ENCODE data around the gene POLD1. TPM values are rescaled to one million over a fixed set of nuclear protein-coding genes. Genes with fewer than 3 reads are reported as not detected.
A peak's percentile ranks its signal among the peaks of the same experiment; 100 is the strongest.

Gene POLD1
- polyA plus RNA-seq, 3 donors = 9.3 to 22.4 (median 15.6) TPM

GRCh38 chr19:50377517-50377916 is 6.6 kb upstream of the POLD1 start:
- intact Hi-C loops (cut with micrococcal nuclease) = loop anchor here in 1 of 2 donors (2.0 to 5.0 kb wide), 2 partner anchors 40 to 133 kb away; partner anchors contain the start of genes JOSD2 and SPIB
- H2AFZ ChIP-seq (ENCODE audit: insufficient read depth, low read depth, low read length, poor library complexity, severe bottlenecking) = no peak overlapping the region
- no peak overlapping the region for H3K4me3 Mint-ChIP-seq
- no peaks in the 10 kb centered on the region for H3K9me3 ChIP-seq (replicated peaks in 1 of 2; ENCODE audit: control insufficient read depth in 1 of 2, insufficient read depth in 1 of 2, low read length in 2 of 2)
- H3K27ac Mint-ChIP-seq = peak overlapping the region in 6 of 7 donors; percentile 6 to 100 (median 78)
- TF ChIP-seq, protein P1, sequence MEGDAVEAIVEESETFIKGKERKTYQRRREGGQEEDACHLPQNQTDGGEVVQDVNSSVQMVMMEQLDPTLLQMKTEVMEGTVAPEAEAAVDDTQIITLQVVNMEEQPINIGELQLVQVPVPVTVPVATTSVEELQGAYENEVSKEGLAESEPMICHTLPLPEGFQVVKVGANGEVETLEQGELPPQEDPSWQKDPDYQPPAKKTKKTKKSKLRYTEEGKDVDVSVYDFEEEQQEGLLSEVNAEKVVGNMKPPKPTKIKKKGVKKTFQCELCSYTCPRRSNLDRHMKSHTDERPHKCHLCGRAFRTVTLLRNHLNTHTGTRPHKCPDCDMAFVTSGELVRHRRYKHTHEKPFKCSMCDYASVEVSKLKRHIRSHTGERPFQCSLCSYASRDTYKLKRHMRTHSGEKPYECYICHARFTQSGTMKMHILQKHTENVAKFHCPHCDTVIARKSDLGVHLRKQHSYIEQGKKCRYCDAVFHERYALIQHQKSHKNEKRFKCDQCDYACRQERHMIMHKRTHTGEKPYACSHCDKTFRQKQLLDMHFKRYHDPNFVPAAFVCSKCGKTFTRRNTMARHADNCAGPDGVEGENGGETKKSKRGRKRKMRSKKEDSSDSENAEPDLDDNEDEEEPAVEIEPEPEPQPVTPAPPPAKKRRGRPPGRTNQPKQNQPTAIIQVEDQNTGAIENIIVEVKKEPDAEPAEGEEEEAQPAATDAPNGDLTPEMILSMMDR (IDR thresholded peaks at IDR 0.05) = no peak
- H3K4me1 ChIP-seq (ENCODE audit: control insufficient read depth in 1 of 2, insufficient read depth in 2 of 2, low read length in 2 of 2) = peaks cover 12 to 17% of the 10 kb centered on the region in 2 donors
- WGBS (ENCODE audit: insufficient coverage) = 76% methylated on average over 4 of the region's 9 CpGs
- peaks cover 53 to 54% of the 10 kb centered on the region in 2 donors for H3K36me3 ChIP-seq (replicated peaks in 1 of 2; ENCODE audit: control insufficient read depth in 1 of 2, insufficient read depth in 2 of 2, low read length in 2 of 2)
- H3K36me3 Mint-ChIP-seq = peaks cover 47 to 54% of the 10 kb centered on the region in 2 donors
- no peak overlapping the region for H3K9ac ChIP-seq (ENCODE audit: insufficient read depth, low read length, poor library complexity, severe bottlenecking)
- no peak overlapping the region for H3K4me3 ChIP-seq (replicated peaks in 1 of 3; ENCODE audit: low read depth in 2 of 3, low read length in 3 of 3)
- no peak overlapping the region for H3K4me2 ChIP-seq (replicated peaks; ENCODE audit: extremely low read depth, low read length, poor library complexity, severe bottlenecking)
- peaks cover 1 to 2% (median 2%) of the 10 kb centered on the region in 3 donors for H3K27me3 Mint-ChIP-seq (ENCODE audit: low read depth in 3 of 3)
- H3K27me3 ChIP-seq (ENCODE audit: control insufficient read depth in 2 of 2, insufficient read depth in 2 of 2, low read length in 2 of 2) = no peaks in the 10 kb centered on the region
- H3K27ac ChIP-seq (ENCODE audit: low read depth in 1 of 2, low read length in 2 of 2) = no peak overlapping the region
- peaks cover 13% of the 10 kb centered on the region for H3K4me1 Mint-ChIP-seq
- H3K9me3 Mint-ChIP-seq = peaks cover 0 to 2% (median 0%) of the 10 kb centered on the region in 7 donors
- H3K79me2 ChIP-seq (ENCODE audit: insufficient read depth, low read length) = peaks cover 20% of the 10 kb centered on the region
- no peak for DNase-seq
- H4K20me1 ChIP-seq (ENCODE audit: insufficient read depth, low read length) = peaks cover 57% of the 10 kb centered on the region

DNA sequence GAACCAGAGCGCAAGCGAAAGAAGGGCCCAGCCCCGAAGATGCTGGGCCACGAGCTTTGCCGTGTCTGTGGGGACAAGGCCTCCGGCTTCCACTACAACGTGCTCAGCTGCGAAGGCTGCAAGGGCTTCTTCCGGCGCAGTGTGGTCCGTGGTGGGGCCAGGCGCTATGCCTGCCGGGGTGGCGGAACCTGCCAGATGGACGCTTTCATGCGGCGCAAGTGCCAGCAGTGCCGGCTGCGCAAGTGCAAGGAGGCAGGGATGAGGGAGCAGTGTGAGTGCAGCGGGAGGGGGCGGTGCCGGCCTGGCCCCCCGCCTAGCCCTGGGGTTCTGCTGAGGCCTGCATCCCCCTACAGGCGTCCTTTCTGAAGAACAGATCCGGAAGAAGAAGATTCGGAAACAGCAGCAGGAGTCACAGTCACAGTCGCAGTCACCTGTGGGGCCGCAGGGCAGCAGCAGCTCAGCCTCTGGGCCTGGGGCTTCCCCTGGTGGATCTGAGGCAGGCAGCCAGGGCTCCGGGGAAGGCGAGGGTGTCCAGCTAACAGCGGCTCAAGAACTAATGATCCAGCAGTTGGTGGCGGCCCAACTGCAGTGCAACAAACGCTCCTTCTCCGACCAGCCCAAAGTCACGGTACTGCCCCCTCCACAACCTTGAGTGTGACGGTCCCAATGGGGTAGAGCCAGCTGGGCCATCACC is 5.8 kb upstream of the POLD1 start:
- no peak overlapping the region for H3K27ac ChIP-seq (ENCODE audit: low read depth in 1 of 2, low read length in 2 of 2)
- no peak overlapping the region for H3K4me3 ChIP-seq (replicated peaks in 1 of 3; ENCODE audit: low read depth in 2 of 3, low read length in 3 of 3)
- H2AFZ ChIP-seq (ENCODE audit: insufficient read depth, low read depth, low read length, poor library complexity, severe bottlenecking) = no peak overlapping the region
- peaks cover 65% of the 10 kb centered on the region for H4K20me1 ChIP-seq (ENCODE audit: insufficient read depth, low read length)
- DNase-seq = no peak
- Mint-ChIP-seq H3K9me3 (peaks cover 0 to 2% (median 0%) of the 10 kb centered on the region in 7 donors), H3K4me1 (peaks cover 14% of the 10 kb centered on the region), H3K27me3 (ENCODE audit: low read depth in 3 of 3) (peaks cover under 1 to 2% (median 1%) of the 10 kb centered on the region in 3 donors), H3K36me3 (peaks cover 47 to 57% of the 10 kb centered on the region in 2 donors), H3K27ac (peak overlapping the region in 4 of 7 donors; percentile 31 to 100 (median 83)), H3K4me3 (no peak overlapping the region)
- H3K79me2 ChIP-seq (ENCODE audit: insufficient read depth, low read length) = peaks cover 20% of the 10 kb centered on the region
- H3K36me3 ChIP-seq (replicated peaks in 1 of 2; ENCODE audit: control insufficient read depth in 1 of 2, insufficient read depth in 2 of 2, low read length in 2 of 2) = peaks cover 57 to 59% of the 10 kb centered on the region in 2 donors
- no peak overlapping the region for H3K4me2 ChIP-seq (replicated peaks; ENCODE audit: extremely low read depth, low read length, poor library complexity, severe bottlenecking)
- intact Hi-C loops (cut with micrococcal nuclease) = loop anchor here in 1 of 2 donors (5.0 kb wide), 1 partner anchor 39 kb away; the partner anchor contains the start of gene SPIB
- H3K9ac ChIP-seq (ENCODE audit: insufficient read depth, low read length, poor library complexity, severe bottlenecking) = no peak overlapping the region
- H3K4me1 ChIP-seq (ENCODE audit: control insufficient read depth in 1 of 2, insufficient read depth in 2 of 2, low read length in 2 of 2) = peaks cover 11 to 20% of the 10 kb centered on the region in 2 donors
- no peaks in the 10 kb centered on the region for H3K9me3 ChIP-seq (replicated peaks in 1 of 2; ENCODE audit: control insufficient read depth in 1 of 2, insufficient read depth in 1 of 2, low read length in 2 of 2)
- no peaks in the 10 kb centered on the region for H3K27me3 ChIP-seq (ENCODE audit: control insufficient read depth in 2 of 2, insufficient read depth in 2 of 2, low read length in 2 of 2)
- WGBS (ENCODE audit: insufficient coverage) = 95% methylated on average over 34 of the region's 36 CpGs
- TF ChIP-seq, protein P1 (IDR thresholded peaks at IDR 0.05) = no peak

All from CD14-positive monocyte (primary cell).